NCI-H2029 treated with DMSO at 0.1 percent for 48 hours (cell line): Measurements from ENCODE around the gene SYCN.

Source experiments
- DNase-seq: peaks from one replicate; lab custom pipeline; 2025; lab: John Stamatoyannopoulos, UW

The SYCN gene

DNA sequence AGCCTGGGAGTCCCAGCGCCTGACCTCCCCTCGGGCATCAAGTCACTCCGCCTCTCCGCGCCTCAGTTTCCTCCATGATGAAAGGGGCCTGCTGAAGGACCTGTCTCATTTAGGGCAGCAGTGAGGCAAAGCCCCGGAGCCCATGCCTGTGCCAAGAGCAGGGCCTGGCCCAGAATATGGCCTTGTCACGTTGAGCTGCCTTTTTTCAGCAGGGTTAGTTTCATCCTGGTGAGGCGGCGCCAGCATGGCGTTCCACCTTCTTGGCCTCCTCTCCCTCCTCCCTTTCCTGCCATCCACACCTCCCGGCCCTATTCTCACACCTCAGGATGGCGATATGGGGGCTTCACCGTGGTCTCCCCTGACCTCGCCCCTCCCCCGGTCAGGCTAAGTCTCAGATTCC, 48.3 kb downstream of the SYCN start:
- DNase-seq: no peak

DNA sequence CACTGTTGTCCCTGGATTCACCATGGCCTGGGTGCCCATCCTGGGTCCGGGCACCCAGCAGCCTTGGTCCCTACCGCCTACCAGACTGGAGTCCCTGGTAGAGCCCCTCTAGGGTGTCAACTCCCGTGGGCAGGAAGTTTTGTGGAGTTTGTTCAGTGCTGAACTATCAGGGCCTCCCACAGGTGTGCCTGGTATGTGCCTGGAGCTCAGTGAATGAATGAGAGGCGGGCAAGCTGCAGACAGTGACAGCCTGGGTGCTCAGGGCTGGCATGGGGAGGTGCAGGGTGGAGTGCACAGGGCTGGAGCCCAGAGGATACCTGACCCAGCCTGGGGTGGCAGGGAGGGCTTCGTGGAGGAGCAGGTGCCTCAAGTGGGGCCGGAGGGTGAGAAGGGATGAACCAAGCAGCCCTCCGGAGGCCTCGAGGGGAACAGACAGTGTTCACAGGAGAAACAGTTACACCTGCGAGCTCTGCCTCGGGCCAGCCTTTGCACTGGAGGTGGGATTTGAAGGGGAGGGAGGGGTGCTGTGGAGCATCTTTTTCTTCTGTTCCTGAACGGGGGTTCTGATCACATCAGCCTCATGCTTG, 48.9 kb downstream of the SYCN start:
- no peak for DNase-seq

DNA sequence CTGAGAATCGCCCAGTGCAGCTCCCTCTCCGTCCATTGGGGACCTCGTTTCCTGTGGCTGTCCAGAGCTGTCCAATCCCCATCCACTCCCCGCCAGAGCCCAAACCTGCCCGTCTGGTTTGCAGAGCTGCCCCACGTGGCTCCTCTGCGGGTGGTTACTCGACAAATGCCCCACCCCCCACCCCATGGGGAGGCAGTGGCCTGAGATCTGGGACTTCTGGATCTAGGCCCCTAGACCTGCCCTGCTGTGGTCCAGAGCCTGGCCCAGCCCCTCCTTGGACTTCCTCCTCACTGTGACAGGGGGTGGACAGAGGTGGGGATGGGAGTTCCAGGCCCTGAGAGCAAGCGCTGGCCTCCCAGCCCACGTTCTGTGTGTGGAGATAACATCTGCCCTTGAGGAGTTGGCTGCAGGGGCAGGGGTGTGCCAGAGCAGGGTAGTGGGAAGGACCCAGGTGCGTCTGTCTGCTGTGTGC, 49.4 kb downstream of the SYCN start:
- DNase-seq: no peak

- no peak for DNase-seq
These were observed 49.9 kb downstream of the SYCN start for GRCh38 chr19:39154100-39154628.
